GOT3 (cell line): Measurements from ENCODE around the gene DRG1.
"Not testable (repeated sequence)": the region's sequence is repeated elsewhere in the genome, so short reads cannot be mapped to it uniquely, and the experiment has no call there.

ENCODE experiments used
- DNase-seq: peaks from one replicate; lab custom pipeline; 2025; ENCODE audit warnings: mixed read lengths; lab: John Stamatoyannopoulos, UW

The DRG1 gene

GRCh38 chr22:31399211-31400022 is at the start of gene DRG1:
DRG1 (plus strand) TSS chr22:31399604; CDS start chr22:31399684, 80 bp downstream.
- peak; percentile 83 for DNase-seq

- no peak for DNase-seq
Measured at GRCh38 chr22:31349960-31350359, 49.4 kb upstream of the DRG1 start.

GRCh38 chr22:31350410-31350863 is 49.0 kb upstream of the DRG1 start:
- no peak for DNase-seq

- no peak for DNase-seq
Measured at GRCh38 chr22:31354515-31354914, 44.9 kb upstream of the DRG1 start.

- DNase-seq = no peak
Measured at GRCh38 chr22:31360029-31360428, 39.4 kb upstream of the DRG1 start.

GRCh38 chr22:31361743-31362142 is 37.7 kb upstream of the DRG1 start:
- DNase-seq = no peak

GRCh38 chr22:31363885-31364465 is 35.4 kb upstream of the DRG1 start:
- no peak for DNase-seq

- no peak for DNase-seq
Measured at GRCh38 chr22:31367426-31367825, 32.0 kb upstream of the DRG1 start.

- no peak for DNase-seq
Measured at GRCh38 chr22:31377612-31378011, 21.8 kb upstream of the DRG1 start.

- no peak for DNase-seq
Measured at GRCh38 chr22:31378123-31378522, 21.3 kb upstream of the DRG1 start.

- DNase-seq = not testable (repeated sequence)
Measured at GRCh38 chr22:31378651-31379050, 20.8 kb upstream of the DRG1 start.

- no peak for DNase-seq
Measured at GRCh38 chr22:31393893-31394292, 5.5 kb upstream of the DRG1 start.

- no peak for DNase-seq
Measured at GRCh38 chr22:31394326-31394725, 5.1 kb upstream of the DRG1 start.

GRCh38 chr22:31398231-31398630 is 1.2 kb upstream of the DRG1 start:
- DNase-seq = no peak

- DNase-seq = no peak
Measured at GRCh38 chr22:31400023-31400397, 606 bp downstream of the DRG1 start.

- DNase-seq = not testable (repeated sequence)
Measured at GRCh38 chr22:31402350-31402749, 2.9 kb downstream of the DRG1 start.

- DNase-seq = no peak
Measured at GRCh38 chr22:31425331-31426050, 26.1 kb downstream of the DRG1 start.

GRCh38 chr22:31431950-31432349 is 32.5 kb downstream of the DRG1 start:
- no peak for DNase-seq

- DNase-seq = no peak
Measured at GRCh38 chr22:31436132-31436531, 36.7 kb downstream of the DRG1 start.

GRCh38 chr22:31439808-31440207 is 40.4 kb downstream of the DRG1 start:
- no peak for DNase-seq

- no peak for DNase-seq
Measured at GRCh38 chr22:31440681-31441080, 41.3 kb downstream of the DRG1 start.

- DNase-seq = no peak
Measured at GRCh38 chr22:31441652-31442051, 42.2 kb downstream of the DRG1 start.
